Sigmoid colon (tissue), 4 donors: ENCODE results near the gene MOV10L1.

Experiments
- EP300 ChIP-seq, 4 donors: sonication (generic); formaldehyde crosslinking; IDR thresholded peaks; one replicate each; pipeline ENCODE4 v1.6.1; 2017; ENCODE audit warnings: antibody characterized with exemption in 4 of 4
- POLR2A ChIP-seq, 2 donors: fragments of 450-650 bp; IDR thresholded peaks; one replicate each; pipeline ENCODE4 v1.6.1; 2016; ENCODE audit warnings: antibody characterized with exemption in 2 of 2, mild to moderate bottlenecking in 2 of 2, moderate library complexity in 2 of 2
- POLR2AphosphoS5 ChIP-seq, 4 donors: sonication (generic); formaldehyde crosslinking; IDR thresholded peaks; one replicate each; pipeline ENCODE4 v1.6.1; 2017; ENCODE audit warnings: antibody characterized with exemption in 4 of 4
- TF ChIP-seq, protein P1 (sequence below), 4 experiments: fragments of 450-650 bp in 3 of 4; fragments of 200-600 bp in 1 of 4; IDR thresholded peaks; one replicate each; pipeline ENCODE4 v1.5.1; 2016 to 2019; ENCODE audit warnings: antibody characterized with exemption in 4 of 4, mild to moderate bottlenecking in 3 of 4, moderate library complexity in 2 of 4

DNA sequence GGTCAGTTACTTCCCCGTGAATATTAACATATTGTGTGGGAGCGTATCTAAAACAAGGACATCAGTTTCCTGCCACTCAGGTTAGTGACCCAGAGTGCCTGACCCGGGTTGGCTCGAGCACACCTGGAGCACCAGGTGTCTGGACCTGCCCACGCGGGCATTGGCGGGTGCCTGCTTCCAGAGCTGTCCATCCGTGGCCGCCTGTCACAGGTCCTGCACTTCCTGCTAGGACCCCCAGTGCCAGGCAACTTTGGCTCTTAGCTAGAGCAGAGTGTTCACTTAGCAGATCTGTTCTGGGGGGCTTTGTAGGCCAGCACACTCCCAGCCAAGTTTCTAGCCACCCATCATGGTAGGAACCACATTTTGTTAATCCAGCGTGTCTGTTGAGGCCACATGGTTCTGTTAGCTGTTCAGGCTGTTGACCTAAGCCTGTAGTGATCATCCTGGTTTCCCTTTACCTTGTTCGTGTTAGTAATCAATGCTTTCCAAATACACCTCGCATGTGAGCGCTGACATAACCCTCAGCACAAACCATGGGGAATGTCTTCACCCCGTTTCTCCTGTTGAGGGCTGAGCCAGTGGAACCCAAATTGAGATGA is 29.5 kb downstream of the MOV10L1 start:
- TF ChIP-seq, protein P1, sequence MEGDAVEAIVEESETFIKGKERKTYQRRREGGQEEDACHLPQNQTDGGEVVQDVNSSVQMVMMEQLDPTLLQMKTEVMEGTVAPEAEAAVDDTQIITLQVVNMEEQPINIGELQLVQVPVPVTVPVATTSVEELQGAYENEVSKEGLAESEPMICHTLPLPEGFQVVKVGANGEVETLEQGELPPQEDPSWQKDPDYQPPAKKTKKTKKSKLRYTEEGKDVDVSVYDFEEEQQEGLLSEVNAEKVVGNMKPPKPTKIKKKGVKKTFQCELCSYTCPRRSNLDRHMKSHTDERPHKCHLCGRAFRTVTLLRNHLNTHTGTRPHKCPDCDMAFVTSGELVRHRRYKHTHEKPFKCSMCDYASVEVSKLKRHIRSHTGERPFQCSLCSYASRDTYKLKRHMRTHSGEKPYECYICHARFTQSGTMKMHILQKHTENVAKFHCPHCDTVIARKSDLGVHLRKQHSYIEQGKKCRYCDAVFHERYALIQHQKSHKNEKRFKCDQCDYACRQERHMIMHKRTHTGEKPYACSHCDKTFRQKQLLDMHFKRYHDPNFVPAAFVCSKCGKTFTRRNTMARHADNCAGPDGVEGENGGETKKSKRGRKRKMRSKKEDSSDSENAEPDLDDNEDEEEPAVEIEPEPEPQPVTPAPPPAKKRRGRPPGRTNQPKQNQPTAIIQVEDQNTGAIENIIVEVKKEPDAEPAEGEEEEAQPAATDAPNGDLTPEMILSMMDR (IDR thresholded peaks at IDR 0.05) = no peak
- TF ChIP-seq POLR2A (IDR thresholded peaks at IDR 0.05) = no peak
- no peak for TF ChIP-seq POLR2AphosphoS5 (IDR thresholded peaks at IDR 0.05)
- TF ChIP-seq EP300 (IDR thresholded peaks at IDR 0.05) = no peak
